Endothelial cell of umbilical vein (primary cell): ENCODE results near the gene BBX. TPM values are rescaled to one million over a fixed set of nuclear protein-coding genes. Genes with fewer than 3 reads are reported as not detected.
A peak's percentile ranks its signal among the peaks of the same experiment; 100 is the strongest.

Experiments used
- BruUV-seq: library from RNA; stranded (reverse); fragments of 400-500 nt; replicated peaks from 2 replicates; lab custom pipeline; 2021; lab: Mats Ljungman, UMichigan
- CTCF ChIA-PET: fragments of 300-600, 350-600 bp; sonication (Branson Sonifier 250); formaldehyde crosslinking; loops from one replicate; lab custom pipeline; 2021; ENCODE audit warnings: antibody characterized with exemption, inconsistent platforms; lab: Charles Lee
- POLR2A ChIA-PET: fragments of 300-600, 350-600 bp; sonication (Branson Sonifier 250); formaldehyde crosslinking; loops from one replicate; lab custom pipeline; 2021; ENCODE audit warnings: antibody characterized with exemption, inconsistent platforms; lab: Charles Lee
- DNase-seq: peaks from one replicate; pipeline ENCODE4 v3.0.0-alpha.2; 2011; ENCODE audit warnings: low read depth, low spot score
- FAIRE-seq: peaks from 2 replicates; lab custom pipeline; 2011; peaks lifted over from hg19 to GRCh38; lab: Jason Lieb, UNC
- H2AFZ ChIP-seq: 2 replicates; pipeline ENCODE4 v1.6.0; 2012; ENCODE audit warnings: low read depth, low read length, control low read depth, inconsistent platforms
- H3K27ac ChIP-seq: 2 replicates; pipeline ENCODE4 v1.5.1; 2011; ENCODE audit warnings: low read depth, mild to moderate bottlenecking, control low read depth, low read length, moderate library complexity; ENCODE audit not compliant: insufficient read depth
- H3K27me3 ChIP-seq, 2 experiments: 2 replicates each; pipeline versions ENCODE4 v1.6.0 to v1.6.1; 2011; ENCODE audit warnings: low read length in 2 of 2, mixed read lengths in 1 of 2; ENCODE audit not compliant: control insufficient read depth in 2 of 2, insufficient read depth in 2 of 2
- H3K36me3 ChIP-seq, 2 experiments: 2 replicates in 1 of 2; 3 replicates in 1 of 2; pipeline ENCODE4 v1.5.1; 2011; ENCODE audit warnings: low read length in 2 of 2, mild to moderate bottlenecking in 1 of 2, moderate library complexity in 1 of 2; ENCODE audit not compliant: control insufficient read depth in 2 of 2, insufficient read depth in 2 of 2; ENCODE audit errors: extremely low read depth in 1 of 2
- H3K4me1 ChIP-seq: 3 replicates; pipeline ENCODE4 v1.5.1; 2011; ENCODE audit warnings: mild to moderate bottlenecking, low read length; ENCODE audit not compliant: control insufficient read depth, insufficient read depth; ENCODE audit errors: extremely low read depth
- H3K4me2 ChIP-seq: 2 replicates; pipeline ENCODE4 v1.6.1; 2011; ENCODE audit warnings: low read length, control low read depth, mixed read lengths; ENCODE audit not compliant: insufficient read depth
- H3K4me3 ChIP-seq, 3 experiments: fragments of 200-600 bp in 1 of 3; sonication (generic), shearing (Covaris generic) in 1 of 3; replicated peaks in 1 of 3; 2 replicates each; pipeline ENCODE4 v1.5.1; 2011 to 2016; ENCODE audit warnings: control low read depth in 3 of 3, low read length in 3 of 3, mild to moderate bottlenecking in 2 of 3, inconsistent platforms in 1 of 3, low read depth in 1 of 3, moderate library complexity in 1 of 3; ENCODE audit not compliant: insufficient read depth in 1 of 3
- H3K79me2 ChIP-seq: 2 replicates; pipeline ENCODE4 v1.6.0; 2012; ENCODE audit warnings: low read length, inconsistent platforms; ENCODE audit not compliant: control insufficient read depth, insufficient read depth
- H3K9ac ChIP-seq: replicated peaks from 2 replicates; pipeline ENCODE3; 2011; ENCODE audit warnings: low read length, control low read depth; ENCODE audit not compliant: insufficient read depth; ENCODE audit errors: extremely low read depth
- H3K9me1 ChIP-seq: replicated peaks from 3 replicates; pipeline ENCODE4 v1.6.0; 2011; ENCODE audit warnings: mild to moderate bottlenecking, low read length; ENCODE audit not compliant: control insufficient read depth, insufficient read depth; ENCODE audit errors: extremely low read depth
- H3K9me3 ChIP-seq: replicated peaks from 2 replicates; pipeline ENCODE4 v1.5.1; 2012; ENCODE audit warnings: low read length, inconsistent platforms; ENCODE audit not compliant: control insufficient read depth, insufficient read depth
- H4K20me1 ChIP-seq: replicated peaks from 2 replicates; pipeline ENCODE3; 2011; ENCODE audit warnings: mild to moderate bottlenecking, low read length; ENCODE audit not compliant: control insufficient read depth, insufficient read depth; ENCODE audit errors: extremely low read depth
- JUN ChIP-seq: IDR thresholded peaks from 2 replicates; pipeline ENCODE4 v1.6.1; 2011; ENCODE audit warnings: borderline replicate concordance, low read depth; ENCODE audit not compliant: insufficient read length, insufficient read depth
- dilution Hi-C: fragments of 300-500 bp; cut with MboI; formaldehyde crosslinking; loops from one replicate; pipeline ENCODE4 v1.15.0; 2019; ENCODE audit warnings: low sequenced_read_pairs; ENCODE audit not compliant: extremely low pct_ligation_motif_present
- intact Hi-C: fragments of 100-400 bp; cut with micrococcal nuclease; formaldehyde crosslinking; loops from one replicate; pipeline ENCODE4 v1.10.0; 2022
- polyA plus RNA-seq, 4 experiments: library from polyadenylated mRNA; depleted of rRNA in 3 of 4; stranded (reverse) in 3 of 4; unstranded in 1 of 4; fragments of >200 nt; gene quantifications; 2 replicates each; pipeline versions ENCODE4 v1.2.1 to v1.2.3, GENCODE V29; 2011 to 2012; ENCODE audit warnings: missing spikeins in 1 of 4
- total RNA-seq: library from RNA; stranded (reverse); gene quantifications from 2 replicates; pipeline ENCODE4 v1.2.3, GENCODE V29; 2021
- TF ChIP-seq, protein P1 (sequence below), 2 donors: IDR thresholded peaks; 1 replicate in 1 of 2; 2 replicates in 1 of 2; pipeline ENCODE4 v1.5.1; 2011; ENCODE audit warnings: low read length in 2 of 2, mild to moderate bottlenecking in 2 of 2, moderate library complexity in 2 of 2, control low read depth in 1 of 2, inconsistent platforms in 1 of 2, low read depth in 1 of 2; ENCODE audit not compliant: insufficient read depth in 1 of 2; ENCODE audit errors: extremely low read depth in 1 of 2

The BBX gene
- total and polyA plus RNA-seq, 2 donors (not counting 3 experiments of a cell fraction or from before 2014, with no cell fraction given): 21.4 to 43.4 TPM

DNA sequence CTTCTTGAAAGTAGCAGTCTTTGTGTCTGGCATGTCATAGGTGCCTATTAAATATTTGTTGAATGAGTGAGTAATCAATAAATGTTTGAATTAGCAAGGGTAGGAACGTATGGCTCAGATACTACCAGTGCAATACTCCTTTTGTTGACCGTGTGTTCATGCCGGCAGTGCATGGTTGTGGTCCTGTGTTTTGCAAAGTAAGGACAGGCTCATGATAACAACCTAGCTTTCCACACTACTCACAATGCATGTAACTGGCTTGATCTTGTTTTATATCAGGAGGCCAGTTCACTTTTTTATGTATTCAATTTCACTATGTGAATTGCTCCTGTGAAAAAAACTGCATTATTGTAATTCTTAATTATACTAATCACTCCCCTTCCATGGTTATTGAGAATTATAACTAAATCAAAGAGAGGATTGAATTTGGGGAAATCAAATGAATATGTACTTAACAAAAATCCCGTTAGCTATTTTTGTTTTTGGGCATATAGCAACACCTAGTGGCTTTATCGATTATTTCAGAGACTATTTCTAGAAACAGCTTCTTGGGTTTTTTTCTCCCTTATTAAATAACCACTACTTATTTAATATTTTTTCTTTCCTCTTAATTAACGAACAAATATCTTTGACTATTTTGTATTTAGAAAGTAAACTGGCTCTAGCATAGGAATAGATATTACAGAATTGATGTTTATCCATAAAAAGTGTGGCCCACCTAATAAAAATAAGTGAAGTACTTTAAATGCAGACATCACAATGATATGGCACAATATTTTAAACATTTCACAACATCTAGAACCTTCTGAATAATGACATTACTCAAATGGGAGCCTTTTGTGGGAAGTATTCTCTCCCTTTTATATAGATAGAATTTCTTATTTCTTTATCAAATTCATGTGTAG, 218.5 kb downstream of the BBX start:
- FAIRE-seq: peak; percentile 54
- intact Hi-C loops: loop anchor here (1.0 kb wide), 5 partner anchors 51 to 505 kb away; no protein-coding TSS in a partner anchor
- peak; percentile 59 for DNase-seq
- no peak overlapping the region for H3K27ac ChIP-seq
- no peak overlapping the region for H2AFZ ChIP-seq
- no peaks in the 10 kb centered on the region for H3K4me1 ChIP-seq
- H3K27me3 ChIP-seq: no peaks in the 10 kb centered on the region
- no peaks in the 10 kb centered on the region for H3K9me3 ChIP-seq
- TF ChIP-seq JUN: no peak
- TF ChIP-seq, protein P1, sequence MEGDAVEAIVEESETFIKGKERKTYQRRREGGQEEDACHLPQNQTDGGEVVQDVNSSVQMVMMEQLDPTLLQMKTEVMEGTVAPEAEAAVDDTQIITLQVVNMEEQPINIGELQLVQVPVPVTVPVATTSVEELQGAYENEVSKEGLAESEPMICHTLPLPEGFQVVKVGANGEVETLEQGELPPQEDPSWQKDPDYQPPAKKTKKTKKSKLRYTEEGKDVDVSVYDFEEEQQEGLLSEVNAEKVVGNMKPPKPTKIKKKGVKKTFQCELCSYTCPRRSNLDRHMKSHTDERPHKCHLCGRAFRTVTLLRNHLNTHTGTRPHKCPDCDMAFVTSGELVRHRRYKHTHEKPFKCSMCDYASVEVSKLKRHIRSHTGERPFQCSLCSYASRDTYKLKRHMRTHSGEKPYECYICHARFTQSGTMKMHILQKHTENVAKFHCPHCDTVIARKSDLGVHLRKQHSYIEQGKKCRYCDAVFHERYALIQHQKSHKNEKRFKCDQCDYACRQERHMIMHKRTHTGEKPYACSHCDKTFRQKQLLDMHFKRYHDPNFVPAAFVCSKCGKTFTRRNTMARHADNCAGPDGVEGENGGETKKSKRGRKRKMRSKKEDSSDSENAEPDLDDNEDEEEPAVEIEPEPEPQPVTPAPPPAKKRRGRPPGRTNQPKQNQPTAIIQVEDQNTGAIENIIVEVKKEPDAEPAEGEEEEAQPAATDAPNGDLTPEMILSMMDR (IDR thresholded peaks at IDR 0.05; ENCODE audit: extremely low read depth in 1 of 2, insufficient read depth in 1 of 2, low read depth in 1 of 2, low read length in 2 of 2): peak in 1 of 2 donors; percentile 25
- ChIA-PET CTCF (interaction anchor here (0.7 to 10.3 kb wide), 37 partner anchors 8 to 736 kb away, joined by 3 to 268 read pairs (median 4); no protein-coding TSS in a partner anchor), POLR2A (no interaction called here)
- no peaks in the 10 kb centered on the region for H3K36me3 ChIP-seq
- H3K9me1 ChIP-seq: no peaks in the 10 kb centered on the region
- no peak overlapping the region for H3K9ac ChIP-seq
- dilution Hi-C loops: no loop called here
- no peak overlapping the region for H3K4me2 ChIP-seq
- no TSS peak for BruUV-seq
- H3K79me2 ChIP-seq: no peaks in the 10 kb centered on the region
- H3K4me3 ChIP-seq: no peak overlapping the region
- H4K20me1 ChIP-seq: no peaks in the 10 kb centered on the region

DNA sequence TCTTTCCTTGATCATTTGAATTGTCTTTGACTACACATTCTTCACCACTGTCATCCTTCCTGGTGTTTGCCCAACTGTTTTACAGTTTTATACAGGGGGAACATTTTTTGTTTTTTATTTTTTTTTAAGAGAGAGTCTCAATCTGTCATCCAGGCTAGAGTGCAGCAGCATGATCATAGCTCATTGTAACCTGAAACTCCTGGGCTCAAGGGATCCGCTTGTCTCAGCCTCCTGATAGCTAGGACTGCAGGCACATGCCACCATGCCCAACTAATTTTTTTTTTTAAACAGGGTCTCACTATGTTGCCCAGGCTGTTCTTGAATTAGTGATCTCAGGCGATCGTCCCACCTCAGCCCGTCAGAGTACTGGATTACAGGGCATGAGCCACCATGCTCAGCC, 222.6 kb downstream of the BBX start:
- Histone ChIP-seq H3K27ac (no peak overlapping the region), H3K27me3 (no peaks in the 10 kb centered on the region), H3K4me3 (no peak overlapping the region), H3K9me1 (no peaks in the 10 kb centered on the region), H4K20me1 (no peaks in the 10 kb centered on the region), H3K4me1 (no peaks in the 10 kb centered on the region), H3K4me2 (no peak overlapping the region), H2AFZ (no peak overlapping the region), H3K9me3 (no peaks in the 10 kb centered on the region), H3K36me3 (no peaks in the 10 kb centered on the region), H3K9ac (no peak overlapping the region), H3K79me2 (no peaks in the 10 kb centered on the region)
- intact Hi-C loops: no loop called here
- DNase-seq (no peak), FAIRE-seq (no peak)
- dilution Hi-C loops: no loop called here
- no TSS peak for BruUV-seq
- TF ChIP-seq, protein P1 (IDR thresholded peaks at IDR 0.05; ENCODE audit: extremely low read depth in 1 of 2, insufficient read depth in 1 of 2, low read depth in 1 of 2, low read length in 2 of 2): no peak
- ChIA-PET CTCF (interaction anchor here (1.0 to 10.3 kb wide), 4 partner anchors 55 to 170 kb away, joined by 3 to 268 read pairs (median 16); no protein-coding TSS in a partner anchor), POLR2A (no interaction called here)
